GM21825 (cell line): ENCODE results near the gene RRH.

Source experiments
- ATAC-seq: cut with Tn5 transposase; IDR thresholded peaks from one replicate; pipeline ENCODE4 v1.9.1; 2021; ENCODE audit warnings: mild to moderate bottlenecking, moderate library complexity; ENCODE audit not compliant: unreplicated experiment

The RRH gene

GRCh38 chr4:109879636-109880314, 52.0 kb downstream of the RRH start:
- ATAC-seq: no peak

GRCh38 chr4:109886303-109886702, 58.5 kb downstream of the RRH start:
- ATAC-seq: no peak

GRCh38 chr4:109887071-109887470, 59.3 kb downstream of the RRH start:
- ATAC-seq: no peak

GRCh38 chr4:109890076-109890475, 62.3 kb downstream of the RRH start:
- no peak for ATAC-seq
